ENCODE measurements around the gene HIP1.
"Not testable (repeated sequence)": the region's sequence is repeated elsewhere in the genome, so short reads cannot be mapped to it uniquely, and the experiment has no call there.

- TF ChIP-seq CTCF (IDR thresholded peaks at IDR 0.05; ENCODE audit: low read depth, low read length, poor library complexity, severe bottlenecking); EZH2phosphoT487 (IDR thresholded peaks at IDR 0.05; ENCODE audit: borderline replicate concordance, low read length): not testable (repeated sequence)
Observed at GRCh38 chr7:75717746-75718145, 21.0 kb downstream of the HIP1 start.
